Stimulated activated CD8-positive, alpha-beta memory T cell treated with anti-CD3 and anti-CD28 coated beads, Interleukin-4, amount 100 ng/mL, for 4 hours (primary cell): ENCODE results near the gene SCN1B.
"Not testable (repeated sequence)": the region's sequence is repeated elsewhere in the genome, so short reads cannot be mapped to it uniquely, and the experiment has no call there.

ENCODE experiments used
- DNase-seq, 2 donors: peaks; one replicate each; pipeline ENCODE4 v3.0.0-alpha.2; 2020; ENCODE audit warnings: low read depth in 2 of 2, low spot score in 1 of 2

The SCN1B gene

GRCh38 chr19:35000647-35001501 is 29.4 kb upstream of the SCN1B start:
- peak; percentile 29 for DNase-seq

- DNase-seq = no peak
Observed at GRCh38 chr19:35002037-35002535, 28.2 kb upstream of the SCN1B start.

- no peak for DNase-seq
Observed at GRCh38 chr19:35004517-35005255, 25.6 kb upstream of the SCN1B start.

GRCh38 chr19:35005256-35005977 is 24.9 kb upstream of the SCN1B start:
- no peak for DNase-seq

- DNase-seq = not testable (repeated sequence)
Observed at GRCh38 chr19:35006007-35006341, 24.3 kb upstream of the SCN1B start.

GRCh38 chr19:35006342-35006998 is 23.8 kb upstream of the SCN1B start:
- no peak for DNase-seq

- no peak for DNase-seq
Observed at GRCh38 chr19:35006999-35007365, 23.3 kb upstream of the SCN1B start.

- not testable (repeated sequence) for DNase-seq
Observed at GRCh38 chr19:35007427-35007826, 22.8 kb upstream of the SCN1B start.

- DNase-seq = no peak
Observed at GRCh38 chr19:35008891-35009341, 21.4 kb upstream of the SCN1B start.

GRCh38 chr19:35009424-35010415 is 20.6 kb upstream of the SCN1B start:
- no peak for DNase-seq

GRCh38 chr19:35011091-35011689 is 19.1 kb upstream of the SCN1B start:
- DNase-seq = no peak

GRCh38 chr19:35011737-35012682 is 18.3 kb upstream of the SCN1B start:
- no peak for DNase-seq

GRCh38 chr19:35013041-35013819 is 17.0 kb upstream of the SCN1B start:
- DNase-seq = peak; percentile 57 to 58

- peak in 1 of 2 donors; percentile 40 for DNase-seq
Observed at GRCh38 chr19:35013820-35014754, 16.2 kb upstream of the SCN1B start.

- not testable (repeated sequence) for DNase-seq
Observed at GRCh38 chr19:35014774-35015173, 15.5 kb upstream of the SCN1B start.

GRCh38 chr19:35015270-35015953 is 14.9 kb upstream of the SCN1B start:
- no peak for DNase-seq
